ENCODE data around the gene NPHS1.

GRCh38 chr19:35851213-35852028, 883 bp downstream of the NPHS1 start:
- TF ChIP-seq CTCF (conservative IDR thresholded peaks at IDR 0.05; ENCODE audit: low read depth, low read length), result no peak
- TF ChIP-seq EZH2 (IDR thresholded peaks at IDR 0.05; ENCODE audit: low read length, unreplicated experiment), result no peak
- TF ChIP-seq EZH2phosphoT487 (IDR thresholded peaks at IDR 0.05; ENCODE audit: borderline replicate concordance, low read length), result no peak

Measured in PC-3 (cell line).